GM12878 (cell line): ENCODE results near the gene SON. TPM values are rescaled to one million over a fixed set of nuclear protein-coding genes. Genes with fewer than 3 reads are reported as not detected.
A peak's percentile ranks its signal among the peaks of the same experiment; 100 is the strongest.

Source experiments
- ATAC-seq: fragments of 200-7000 bp; cut with Tn5 transposase; 3 replicates; pipeline ENCODE4 v1.9.1; 2020; ENCODE audit warnings: mild to moderate bottlenecking, moderate library complexity
- BruUV-seq: library from RNA; stranded (reverse); fragments of 400-500 nt; replicated peaks from 2 replicates; lab custom pipeline; 2021; lab: Mats Ljungman, UMichigan
- CTCF ChIA-PET: fragments of 300-600 bp; sonication (Branson Sonifier 250); formaldehyde crosslinking; extraction: SDS; loops from one replicate; lab custom pipeline; 2021; ENCODE audit warnings: inconsistent platforms; lab: Yijun Ruan, JAX
- POLR2A ChIA-PET: fragments of 350-600 bp; formaldehyde crosslinking; extraction: SDS; loops from one replicate; lab custom pipeline; 2021; ENCODE audit warnings: inconsistent platforms; lab: Charles Lee
- RAD21 ChIA-PET: fragments of 300-600 bp; sonication (Branson Sonifier 250); formaldehyde crosslinking; loops from one replicate; lab custom pipeline; 2023; ENCODE audit warnings: antibody characterized with exemption; ENCODE audit not compliant: unreplicated experiment; lab: Charles Lee
- SMC1A ChIA-PET: fragments of 300-600 bp; sonication (Branson Sonifier 250); formaldehyde crosslinking; loops from one replicate; lab custom pipeline; 2023; ENCODE audit not compliant: unreplicated experiment, uncharacterized antibody; lab: Charles Lee
- DNase-seq: peaks from one replicate; pipeline ENCODE4 v3.0.0-alpha.2; 2011; ENCODE audit warnings: low read depth, low spot score
- FAIRE-seq: peaks from 3 replicates; lab custom pipeline; 2011; peaks lifted over from hg19 to GRCh38; lab: Jason Lieb, UNC
- H2AFZ ChIP-seq: 2 replicates; pipeline ENCODE4 v1.6.0; 2011; ENCODE audit warnings: low read depth, low read length, control low read depth; ENCODE audit not compliant: control insufficient read depth
- H3K27ac ChIP-seq: 2 replicates; pipeline ENCODE4 v1.5.1; 2011; ENCODE audit warnings: control low read depth; ENCODE audit not compliant: control insufficient read depth, insufficient read depth
- H3K27me3 ChIP-seq, 2 experiments: replicated peaks in 1 of 2; 2 replicates each; pipeline versions ENCODE4 v1.6.0 to v1.6.1; 2011; ENCODE audit warnings: low read length in 1 of 2; ENCODE audit not compliant: control insufficient read depth in 2 of 2, insufficient read depth in 2 of 2
- H3K36me3 ChIP-seq, 2 experiments: 2 replicates each; pipeline ENCODE4 v1.5.1; 2011; ENCODE audit warnings: low read length in 1 of 2; ENCODE audit not compliant: control insufficient read depth in 2 of 2, insufficient read depth in 2 of 2
- H3K4me1 ChIP-seq: 2 replicates; pipeline ENCODE4 v1.6.1; 2011; ENCODE audit warnings: mild to moderate bottlenecking, low read length, moderate library complexity, mixed read lengths; ENCODE audit not compliant: control insufficient read depth, insufficient read depth
- H3K4me2 ChIP-seq: 2 replicates; pipeline ENCODE4 v1.6.0; 2011; ENCODE audit warnings: control low read depth; ENCODE audit not compliant: control insufficient read depth, insufficient read depth
- H3K4me3 ChIP-seq: fragments of 200-600 bp; sonication (generic); 2 replicates; pipeline ENCODE4 v1.5.1; 2016
- H3K79me2 ChIP-seq: 2 replicates; pipeline ENCODE4 v1.6.0; 2011; ENCODE audit warnings: low read length; ENCODE audit not compliant: control insufficient read depth, insufficient read depth
- H3K9ac ChIP-seq: 2 replicates; pipeline ENCODE4 v1.8.0; 2011; ENCODE audit warnings: low read length, control low read depth, mixed read lengths; ENCODE audit not compliant: control insufficient read depth, insufficient read depth
- H3K9me3 ChIP-seq: replicated peaks from 3 replicates; pipeline ENCODE4 v1.5.1; 2011; ENCODE audit warnings: mild to moderate bottlenecking, low read length; ENCODE audit not compliant: control insufficient read depth, insufficient read depth
- H4K20me1 ChIP-seq: 2 replicates; pipeline ENCODE4 v1.6.0; 2011; ENCODE audit not compliant: control insufficient read depth, insufficient read depth
- BACH1 ChIP-seq: fragments of 450-650 bp; IDR thresholded peaks from 2 replicates; pipeline ENCODE4 v1.6.1; 2017; ENCODE audit warnings: mild to moderate bottlenecking, borderline replicate concordance
- BHLHE40 ChIP-seq, 2 experiments: fragments of 450-650 bp in 1 of 2; IDR thresholded peaks; 2 replicates each; pipeline ENCODE4 v1.6.1; 2011 to 2017; ENCODE audit warnings: low read depth in 2 of 2, borderline replicate concordance in 1 of 2, improper control_type of control experiment in 1 of 2, low read length in 1 of 2, mild to moderate bottlenecking in 1 of 2
- WGBS: methylation state at CpG from one replicate; pipeline ENCODE4 v1.1.6; 2016; ENCODE audit warnings: low lambda C conversion rate; ENCODE audit not compliant: insufficient replicate concordance, insufficient coverage; ENCODE audit errors: missing lambda C conversion rate; 5-methylcytosine and 5-hydroxymethylcytosine counted together
- in situ Hi-C: fragments of 300-500 bp; cut with MboI; formaldehyde crosslinking; loops from 9 replicates; pipeline ENCODE4 v1.14.3; 2018; ENCODE audit warnings: mixed read lengths
- intact Hi-C: fragments of 100-400 bp; cut with micrococcal nuclease; formaldehyde crosslinking; loops from one replicate; pipeline ENCODE4 v1.14.2; 2022; ENCODE audit not compliant: unreplicated experiment
- polyA plus RNA-seq, 11 experiments: library from polyadenylated mRNA; depleted of rRNA in 4 of 11; unstranded in 6 of 11; stranded (reverse) in 5 of 11; fragments of >200 nt; fragmentation: Nextera tagmentation in 4 of 11; fragmentation: Illumina TruSeq in 1 of 11; extraction: Ambion mirVana in 4 of 11; extraction: Trizol in 1 of 11; gene quantifications; 1 replicate in 1 of 11; 2 replicates in 10 of 11; pipeline versions ENCODE4 v1.2.1 to v1.2.3, GENCODE V29; 2011 to 2016; ENCODE audit warnings: inconsistent platforms in 2 of 11, missing spikeins in 2 of 11, low read depth in 1 of 11
- total RNA-seq, 4 experiments: library from RNA; depleted of rRNA in 3 of 4; stranded (reverse); fragments of >200 nt in 3 of 4; fragmentation: Illumina TruSeq in 1 of 4; extraction: Trizol in 1 of 4; gene quantifications; 2 replicates each; pipeline versions ENCODE4 v1.2.1 to v1.2.3, GENCODE V29; 2013 to 2021
- TF ChIP-seq, protein P1 (sequence below): IDR thresholded peaks from 2 replicates; pipeline ENCODE4 v1.6.1; 2011; ENCODE audit warnings: borderline replicate concordance, low read depth, mild to moderate bottlenecking, moderate library complexity, low read length; ENCODE audit not compliant: insufficient read depth, poor library complexity, severe bottlenecking

Gene SON
- total and polyA plus RNA-seq, 10 of the 15 experiments (the other 5 are each of a cell fraction or from before 2014, with no cell fraction given) = 95.7 to 788 (median 251) TPM

DNA sequence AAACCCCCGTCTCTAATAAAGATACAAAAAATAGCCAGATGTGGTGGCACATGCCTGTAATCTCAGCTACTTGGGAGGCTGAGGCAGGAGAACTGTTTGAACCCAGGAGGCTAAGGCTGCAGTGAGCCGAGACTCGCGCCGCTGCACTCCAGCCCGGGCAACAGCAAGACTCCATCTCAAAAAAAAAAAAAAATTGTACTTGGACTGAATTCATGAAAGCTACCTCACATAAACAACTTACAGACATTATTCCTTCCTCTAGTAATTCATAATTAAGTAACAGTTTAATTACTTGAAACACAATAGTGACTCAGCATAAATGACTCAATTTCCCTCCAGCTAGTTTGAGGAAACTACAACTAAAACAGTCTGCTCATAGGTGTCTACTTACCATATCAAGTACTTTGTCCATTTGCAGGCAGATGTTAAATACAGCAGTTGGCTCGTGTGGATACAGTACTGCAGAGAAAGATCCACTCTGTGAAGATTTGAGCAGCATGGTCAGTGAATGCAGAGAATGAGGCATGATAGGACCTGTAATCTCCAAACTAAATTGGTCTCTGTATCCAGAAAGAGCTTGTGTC lies 36.2 kb downstream of the SON start:
- H3K36me3 ChIP-seq = peaks cover 0 to 18% of the 10 kb centered on the region in 2 experiments; a peak in 1 of 4 replicates
- H3K27me3 ChIP-seq = no peaks in the 10 kb centered on the region
- H3K27ac ChIP-seq = no peak overlapping the region
- no peaks in the 10 kb centered on the region for H3K9me3 ChIP-seq
- BruUV-seq = no TSS peak
- ATAC-seq (peak; percentile 21; the same call in 1 of the 3 replicates), DNase-seq (no peak), FAIRE-seq (no peak)
- TF ChIP-seq, protein P1, sequence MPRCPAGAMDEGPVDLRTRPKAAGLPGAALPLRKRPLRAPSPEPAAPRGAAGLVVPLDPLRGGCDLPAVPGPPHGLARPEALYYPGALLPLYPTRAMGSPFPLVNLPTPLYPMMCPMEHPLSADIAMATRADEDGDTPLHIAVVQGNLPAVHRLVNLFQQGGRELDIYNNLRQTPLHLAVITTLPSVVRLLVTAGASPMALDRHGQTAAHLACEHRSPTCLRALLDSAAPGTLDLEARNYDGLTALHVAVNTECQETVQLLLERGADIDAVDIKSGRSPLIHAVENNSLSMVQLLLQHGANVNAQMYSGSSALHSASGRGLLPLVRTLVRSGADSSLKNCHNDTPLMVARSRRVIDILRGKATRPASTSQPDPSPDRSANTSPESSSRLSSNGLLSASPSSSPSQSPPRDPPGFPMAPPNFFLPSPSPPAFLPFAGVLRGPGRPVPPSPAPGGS = peak; percentile 27
- TF ChIP-seq BHLHE40 (IDR thresholded peaks at IDR 0.05; ENCODE audit: borderline replicate concordance in 1 of 2, low read depth in 2 of 2, low read length in 1 of 2) = no peak
- TF ChIP-seq BACH1 = peak; percentile 76
- H3K9ac ChIP-seq = no peak overlapping the region
- H3K4me3 ChIP-seq = no peak overlapping the region
- SMC1A ChIA-PET = interaction anchor here (0.8 to 1.1 kb wide), 2 partner anchors 27 to 28 kb away, joined by 3 read pairs; no protein-coding TSS in a partner anchor
- H4K20me1 ChIP-seq = no peaks in the 10 kb centered on the region
- POLR2A ChIA-PET = interaction anchor here (0.6 kb wide), 1 partner anchor 36 kb away, joined by 4 read pairs; no protein-coding TSS in a partner anchor
- CTCF ChIA-PET = interaction anchor here (0.7 to 0.8 kb wide), 2 partner anchors 30 to 34 kb away, joined by 3 read pairs; no protein-coding TSS in a partner anchor
- RAD21 ChIA-PET = interaction anchor here (1.3 kb wide), 1 partner anchor 9 kb away, joined by 3 read pairs; the partner anchor contains the start of gene DONSON
- intact Hi-C loops = no loop called here
- H3K4me2 ChIP-seq = no peak overlapping the region
- in situ Hi-C loops = no loop called here
- no peak overlapping the region for H2AFZ ChIP-seq
- H3K79me2 ChIP-seq = no peaks in the 10 kb centered on the region
- no peaks in the 10 kb centered on the region for H3K4me1 ChIP-seq
- 72% methylated on average over 7 of the region's 7 CpGs for WGBS
